NCI-H446 treated with DMSO at 0.1 percent for 48 hours (cell line): Measurements from ENCODE around the gene TMEM156.
"Not testable (repeated sequence)": the region's sequence is repeated elsewhere in the genome, so short reads cannot be mapped to it uniquely, and the experiment has no call there.

ENCODE experiments used
- DNase-seq: peaks from one replicate; lab custom pipeline; 2025; lab: John Stamatoyannopoulos, UW

TMEM156 gene

GRCh38 chr4:38989487-38989886 is 42.7 kb downstream of the TMEM156 start:
- no peak for DNase-seq

- DNase-seq: not testable (repeated sequence)
These were observed 43.9 kb downstream of the TMEM156 start for GRCh38 chr4:38988353-38988752.

GRCh38 chr4:38987491-38987890 is 44.7 kb downstream of the TMEM156 start:
- no peak for DNase-seq

GRCh38 chr4:38985410-38986100 is 46.7 kb downstream of the TMEM156 start:
- DNase-seq: no peak

GRCh38 chr4:38983787-38984598 is 48.2 kb downstream of the TMEM156 start:
- no peak for DNase-seq

GRCh38 chr4:38983291-38983690 is 48.9 kb downstream of the TMEM156 start:
- DNase-seq: no peak

- no peak for DNase-seq
These were observed 49.7 kb downstream of the TMEM156 start for GRCh38 chr4:38982361-38983095.

GRCh38 chr4:38980903-38981676 is 51.1 kb downstream of the TMEM156 start:
- DNase-seq: no peak

GRCh38 chr4:38979511-38980230 is 52.5 kb downstream of the TMEM156 start:
- no peak for DNase-seq

- no peak for DNase-seq
These were observed 53.1 kb downstream of the TMEM156 start for GRCh38 chr4:38979081-38979480.

GRCh38 chr4:38976308-38976707 is 55.9 kb downstream of the TMEM156 start:
- DNase-seq: no peak

GRCh38 chr4:38968668-38969067 is 63.5 kb downstream of the TMEM156 start:
- no peak for DNase-seq

GRCh38 chr4:38967260-38968095 is 64.7 kb downstream of the TMEM156 start:
- no peak for DNase-seq

- no peak for DNase-seq
These were observed 66.3 kb downstream of the TMEM156 start for GRCh38 chr4:38965866-38966265.

GRCh38 chr4:38964942-38965775 is 67.0 kb downstream of the TMEM156 start:
- DNase-seq: no peak

- not testable (repeated sequence) for DNase-seq
These were observed 73.0 kb downstream of the TMEM156 start for GRCh38 chr4:38959248-38959647.

GRCh38 chr4:38958453-38959190 is 73.6 kb downstream of the TMEM156 start:
- no peak for DNase-seq

- no peak for DNase-seq
These were observed 74.3 kb downstream of the TMEM156 start for GRCh38 chr4:38957893-38958292.
